ENCODE measurements around the gene PPP4C. TPM values are rescaled to one million over a fixed set of nuclear protein-coding genes. Genes with fewer than 3 reads are reported as not detected.
A peak's percentile ranks its signal among the peaks of the same experiment; 100 is the strongest.

Gene PPP4C
- total and polyA plus RNA-seq, 12 donors: 39.2 to 136 (median 80.8) TPM

- DNase-seq: no peak
- no peak for TF ChIP-seq CTCF (IDR thresholded peaks at IDR 0.05)
- no peak for TF ChIP-seq POLR2A (IDR thresholded peaks at IDR 0.05)
- Histone ChIP-seq H3K36me3 (replicated peaks in 1 of 2) (peaks cover 0 to 49% of the 10 kb centered on the region in 2 donors), H3K9me3 (replicated peaks in 1 of 3) (no peaks in the 10 kb centered on the region), H3K27me3 (no peaks in the 10 kb centered on the region), H3K4me1 (replicated peaks in 1 of 2) (peaks cover 7 to 29% of the 10 kb centered on the region in 2 donors), H3K27ac (no peak overlapping the region), H3K4me3 (no peak overlapping the region)
- 86 to 94% (median 90%) methylated on average over 2 of the region's 2 CpGs for WGBS, 4 donors
- intact Hi-C loops (cut with DNase I): loop anchor here in 1 of 2 donors (10.0 kb wide), 1 partner anchor 45 kb away; no protein-coding TSS in a partner anchor
Measured at GRCh38 chr16:30119428-30119827, 43.6 kb downstream of the PPP4C start.

GRCh38 chr16:30120340-30121105, 44.7 kb downstream of the PPP4C start:
- WGBS, 4 donors: 95 to 98% (median 97%) methylated on average over 3 of the region's 3 CpGs
- Histone ChIP-seq H3K4me1 (replicated peaks in 1 of 2) (peaks cover 7 to 26% of the 10 kb centered on the region in 2 donors), H3K27ac (peak overlapping the region in 1 of 5 donors; percentile 95), H3K27me3 (no peaks in the 10 kb centered on the region), H3K4me3 (no peak overlapping the region), H3K9me3 (replicated peaks in 1 of 3) (no peaks in the 10 kb centered on the region), H3K36me3 (replicated peaks in 1 of 2) (peaks cover 0 to 43% of the 10 kb centered on the region in 2 donors)
- DNase-seq: no peak
- intact Hi-C loops (cut with DNase I): loop anchor here in 1 of 2 donors (10.0 kb wide), 1 partner anchor 64 kb away; the partner anchor contains the start of gene CORO1A
- TF ChIP-seq CTCF (IDR thresholded peaks at IDR 0.05) (no peak), POLR2A (IDR thresholded peaks at IDR 0.05) (no peak)

- Histone ChIP-seq H3K27ac (peak overlapping the region in 4 of 5 donors; percentile 71 to 95 (median 90)), H3K9me3 (replicated peaks in 1 of 3) (no peaks in the 10 kb centered on the region), H3K27me3 (no peaks in the 10 kb centered on the region), H3K4me3 (peak overlapping the region in 3 of 4 donors; percentile 35 to 91 (median 64)), H3K4me1 (replicated peaks in 1 of 2) (peaks cover 7 to 26% of the 10 kb centered on the region in 2 donors), H3K36me3 (replicated peaks in 1 of 2) (peaks cover 0 to 31% of the 10 kb centered on the region in 2 donors)
- WGBS, 4 donors: 56 to 72% (median 58%) methylated on average over 25 to 31 of the region's 31 CpGs
- peak; percentile 49 to 81 (median 58) for DNase-seq
- no peak for TF ChIP-seq POLR2A (IDR thresholded peaks at IDR 0.05)
- no peak for TF ChIP-seq CTCF (IDR thresholded peaks at IDR 0.05)
- intact Hi-C loops (cut with DNase I): loop anchor here in 1 of 2 donors (10.0 kb wide), 1 partner anchor 63 kb away; the partner anchor contains the start of gene CORO1A
Measured at GRCh38 chr16:30121741-30122571, 46.2 kb downstream of the PPP4C start.

Data from adrenal gland (tissue), 12 donors.